Adrenal gland (tissue), 5 donors: Measurements from ENCODE around the gene ANKS1B.

Experiments used
- CTCF ChIP-seq, 6 experiments: fragments of 450-650 bp in 4 of 6; fragments of 200-600 bp in 2 of 6; sonication (generic) in 1 of 6; IDR thresholded peaks; 1 replicate in 5 of 6; 2 replicates in 1 of 6; pipeline versions ENCODE4 v1.5.1 to v1.8.0; 2016 to 2021; ENCODE audit warnings: antibody characterized with exemption in 6 of 6, mild to moderate bottlenecking in 2 of 6, moderate library complexity in 1 of 6
- POLR2A ChIP-seq, 2 donors: fragments of 450-650 bp; IDR thresholded peaks; one replicate each; pipeline ENCODE4 v1.6.1; 2017; ENCODE audit warnings: antibody characterized with exemption in 2 of 2, mild to moderate bottlenecking in 2 of 2, moderate library complexity in 1 of 2
- donor health status: DM: no; HTN: no; CAD: no.

- no peak for TF ChIP-seq CTCF (IDR thresholded peaks at IDR 0.05)
- TF ChIP-seq POLR2A (IDR thresholded peaks at IDR 0.05): no peak
Observed at GRCh38 chr12:99957866-99958466, 26.8 kb downstream of the ANKS1B start.
